ENCODE data around the gene NTRK3. TPM values are rescaled to one million over a fixed set of nuclear protein-coding genes. Genes with fewer than 3 reads are reported as not detected.

NTRK3 gene
- total and polyA plus RNA-seq, 8 donors, result 4.1 to 9.8 (median 7.4) TPM

- Histone ChIP-seq H3K36me3 (no peaks in the 10 kb centered on the region), H3K9me3 (no peaks in the 10 kb centered on the region), H3K27ac (no peak overlapping the region), H3K27me3 (no peaks in the 10 kb centered on the region), H3K4me1 (no peaks in the 10 kb centered on the region), H3K4me3 (no peak overlapping the region)
- DNase-seq (no peak), ATAC-seq (no peak)
- no peak for TF ChIP-seq CTCF (IDR thresholded peaks at IDR 0.05)
- intact Hi-C loops (cut with DNase I), result no loop called here
Measured at GRCh38 chr15:87947560-87947959, 309.0 kb downstream of the NTRK3 start.

- TF ChIP-seq CTCF (IDR thresholded peaks at IDR 0.05), result no peak
- peaks cover 0 to 5% of the 10 kb centered on the region in 2 donors for H3K27me3 ChIP-seq
- H3K4me3 ChIP-seq, result no peak overlapping the region
Measured at GRCh38 chr15:87945246-87945645, 311.3 kb downstream of the NTRK3 start.

DNA sequence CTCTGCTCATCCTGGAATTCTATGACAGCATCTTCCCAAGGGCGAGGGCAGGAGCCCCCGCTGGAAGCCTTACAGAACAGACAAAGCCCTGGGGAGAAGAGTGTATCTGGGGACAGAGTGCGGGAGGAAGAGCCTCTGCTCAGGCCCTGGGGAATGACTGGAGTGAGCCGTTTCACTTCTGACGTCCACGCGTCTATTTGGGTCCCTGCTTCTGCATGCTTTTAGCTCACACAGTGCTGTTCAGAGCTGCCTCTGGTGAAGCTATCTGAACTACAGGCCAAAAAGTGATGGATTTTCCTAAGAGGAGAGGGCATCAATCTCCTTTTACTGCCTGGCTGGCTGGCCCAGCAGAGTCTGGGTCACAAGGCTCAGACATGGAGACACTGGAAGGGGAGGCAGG lies 311.8 kb downstream of the NTRK3 start:
- Histone ChIP-seq H3K36me3 (no peaks in the 10 kb centered on the region), H3K4me1 (no peaks in the 10 kb centered on the region), H3K9me3 (no peaks in the 10 kb centered on the region), H3K27ac (no peak overlapping the region), H3K4me3 (no peak overlapping the region), H3K27me3 (peaks cover 0 to 7% of the 10 kb centered on the region in 2 donors)
- intact Hi-C loops (cut with DNase I), result no loop called here
- ATAC-seq (no peak), DNase-seq (no peak)
- TF ChIP-seq CTCF (IDR thresholded peaks at IDR 0.05), result no peak

More at GRCh38 chr15:87945246-87945645, 311.3 kb downstream of the NTRK3 start:
- H3K36me3 ChIP-seq, result no peaks in the 10 kb centered on the region
- no peaks in the 10 kb centered on the region for H3K4me1 ChIP-seq
- intact Hi-C loops (cut with DNase I), result no loop called here
- no peak for ATAC-seq
- no peak for DNase-seq
- no peaks in the 10 kb centered on the region for H3K9me3 ChIP-seq
- no peak overlapping the region for H3K27ac ChIP-seq

- H3K27ac ChIP-seq, result no peak overlapping the region
- no peak for ATAC-seq
- DNase-seq, result no peak
- H3K27me3 ChIP-seq, result peaks cover 0 to 7% of the 10 kb centered on the region in 2 donors
- intact Hi-C loops (cut with DNase I), result no loop called here
- no peak for TF ChIP-seq CTCF (IDR thresholded peaks at IDR 0.05)
- no peaks in the 10 kb centered on the region for H3K36me3 ChIP-seq
- H3K9me3 ChIP-seq, result no peaks in the 10 kb centered on the region
- H3K4me3 ChIP-seq, result no peak overlapping the region
- H3K4me1 ChIP-seq, result no peaks in the 10 kb centered on the region
Measured at GRCh38 chr15:87944050-87944449, 312.5 kb downstream of the NTRK3 start.

DNA sequence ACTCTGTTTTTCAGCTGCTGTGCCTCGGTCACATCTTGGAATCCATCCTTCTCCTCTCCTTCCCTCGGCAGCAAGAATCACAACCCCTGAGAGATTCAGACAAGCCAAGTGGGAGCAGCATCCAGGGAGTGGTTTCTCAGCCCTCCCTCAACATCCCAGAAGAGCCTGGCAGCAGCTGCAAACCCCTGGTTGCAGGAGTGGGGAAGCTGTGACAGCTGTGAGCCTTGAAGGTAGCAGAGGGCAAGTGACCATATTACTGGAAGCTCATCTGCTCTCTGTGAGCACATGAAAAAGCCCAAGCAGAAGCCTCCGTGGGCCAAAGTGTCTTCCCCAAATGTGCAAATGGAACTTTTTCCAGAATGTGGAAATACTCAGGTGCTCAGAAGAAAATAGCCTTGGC lies 312.9 kb downstream of the NTRK3 start:
- H3K36me3 ChIP-seq, result no peaks in the 10 kb centered on the region
- ATAC-seq, result no peak

More for the DNA sequence above, 312.9 kb downstream of the NTRK3 start:
- intact Hi-C loops (cut with DNase I), result no loop called here
- TF ChIP-seq CTCF (IDR thresholded peaks at IDR 0.05), result no peak
- H3K9me3 ChIP-seq, result no peaks in the 10 kb centered on the region
- no peak overlapping the region for H3K27ac ChIP-seq
- DNase-seq, result no peak
- H3K27me3 ChIP-seq, result peaks cover 0 to 7% of the 10 kb centered on the region in 2 donors
- H3K4me1 ChIP-seq, result no peaks in the 10 kb centered on the region
- no peak overlapping the region for H3K4me3 ChIP-seq
